HT-29 (cell line): ENCODE measurements around the gene DNAJC13. TPM values are rescaled to one million over a fixed set of nuclear protein-coding genes. Genes with fewer than 3 reads are reported as not detected.

Experiments
- total RNA-seq: library from RNA; depleted of rRNA; stranded (reverse); fragments of >200 nt; shearing (Covaris generic); gene quantifications from 2 replicates; pipeline ENCODE4 v1.2.3, GENCODE V29; 2014; rRNA removed

Gene DNAJC13
- total RNA-seq, 1 experiment from 2014 or later: 12.8 TPM

Other genes with a start within 250 kb of the DNAJC13 start
- gene ACP3, start 100.1 kb upstream of the DNAJC13 start, total RNA-seq: 2.8 and 4.0 TPM in 2 replicates
- 0.37 and 0.43 TPM in 2 replicates for gene ACKR4, start 179.8 kb downstream of the DNAJC13 start, total RNA-seq
- 6.2 and 10.9 TPM in 2 replicates for gene ACAD11, start 242.3 kb downstream of the DNAJC13 start, total RNA-seq
- gene UBA5, start 242.8 kb downstream of the DNAJC13 start, total RNA-seq: 104 and 110 TPM in 2 replicates